ENCODE data around the gene PLCD3.

- TF ChIP-seq CTCF (IDR thresholded peaks at IDR 0.05; ENCODE audit: low read depth, low read length), result no peak
- TF ChIP-seq MYC (IDR thresholded peaks at IDR 0.05; ENCODE audit: low read depth, low read length), result no peak
These were observed 43.4 kb upstream of the PLCD3 start for GRCh38 chr17:45175759-45176115.
